Lower lobe of right lung (tissue), 2 donors: Measurements from ENCODE around the gene GOSR1. TPM values are rescaled to one million over a fixed set of nuclear protein-coding genes. Genes with fewer than 3 reads are reported as not detected.
"Not testable (repeated sequence)": the region's sequence is repeated elsewhere in the genome, so short reads cannot be mapped to it uniquely, and the experiment has no call there.

Experiments used
- ATAC-seq, 2 donors: fragments of 200-7000 bp; cut with Tn5 transposase; one replicate each; pipeline ENCODE4 v1.9.1; 2020 to 2022; ENCODE audit warnings: mild to moderate bottlenecking in 2 of 2, moderate library complexity in 2 of 2
- DNase-seq: peaks from one replicate; pipeline ENCODE4 v3.0.0-alpha.2; 2020
- H3K27ac ChIP-seq: fragments of 200-600 bp; one replicate; pipeline ENCODE4 v1.8.0; 2022
- H3K27me3 ChIP-seq: fragments of 200-600 bp; one replicate; pipeline ENCODE4 v1.8.0; 2022; ENCODE audit warnings: low read depth
- H3K36me3 ChIP-seq: fragments of 200-600 bp; one replicate; pipeline ENCODE4 v1.8.0; 2022; ENCODE audit warnings: mild to moderate bottlenecking
- H3K4me1 ChIP-seq: fragments of 200-600 bp; one replicate; pipeline ENCODE4 v1.8.0; 2022
- H3K4me3 ChIP-seq: fragments of 200-600 bp; one replicate; pipeline ENCODE4 v1.8.0; 2022; ENCODE audit warnings: mild to moderate bottlenecking
- H3K9me3 ChIP-seq: fragments of 200-600 bp; one replicate; pipeline ENCODE4 v1.8.0; 2022
- CTCF ChIP-seq: fragments of 200-600 bp; IDR thresholded peaks from one replicate; pipeline ENCODE4 v1.8.0; 2022; ENCODE audit warnings: antibody characterized with exemption, mild to moderate bottlenecking
- intact Hi-C: fragments of 100-400 bp; cut with DNase I; formaldehyde crosslinking; loops from one replicate; pipeline ENCODE4 v1.11.0; 2022
- total RNA-seq: library from RNA; stranded (reverse); fragmentation: NEBNext Ultra II Directional; extraction: Animal tissue kit (Norgen Biotek cat#: 25700); gene quantifications from one replicate; pipeline ENCODE4 v1.2.1, GENCODE V29; 2021
- donor health status: DM: no; HTN: yes; CAD: no; lungs with severe emphysema.

GOSR1 gene
- total RNA-seq, 1 donor from 2014 or later, result 50.9 TPM

DNA sequence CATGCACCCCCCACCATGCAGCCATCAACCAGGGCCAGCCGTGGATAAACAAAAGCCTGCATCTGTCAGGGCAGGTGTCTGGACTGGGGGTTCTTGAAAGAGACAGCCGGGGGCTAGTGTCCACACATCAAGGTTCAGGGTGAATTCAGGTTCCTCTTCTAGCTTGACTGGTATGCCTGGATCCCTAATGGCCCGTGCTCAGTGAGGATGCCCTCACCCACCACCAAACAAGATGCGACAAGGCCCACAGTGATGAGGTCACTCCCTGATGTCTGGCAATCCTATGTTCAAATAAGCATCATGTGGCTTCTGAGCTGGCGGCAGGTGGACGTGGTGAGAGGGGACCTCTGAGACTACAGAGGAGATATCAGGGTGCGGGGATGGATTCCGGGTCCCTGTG is 64.6 kb downstream of the GOSR1 start:
- DNase-seq (no peak), ATAC-seq (no peak)
- no peak overlapping the region for H3K27ac ChIP-seq
- no peak overlapping the region for H3K4me3 ChIP-seq
- no peaks in the 10 kb centered on the region for H3K9me3 ChIP-seq
- H3K27me3 ChIP-seq, result no peaks in the 10 kb centered on the region
- no peaks in the 10 kb centered on the region for H3K4me1 ChIP-seq
- no peaks in the 10 kb centered on the region for H3K36me3 ChIP-seq
- TF ChIP-seq CTCF, result no peak
- intact Hi-C loops, result no loop called here

GRCh38 chr17:30543456-30543855 is 66.2 kb downstream of the GOSR1 start:
- intact Hi-C loops, result no loop called here
- no peak for TF ChIP-seq CTCF
- DNase-seq, result no peak
- H3K9me3 ChIP-seq, result no peaks in the 10 kb centered on the region
- no peaks in the 10 kb centered on the region for H3K36me3 ChIP-seq
- H3K27me3 ChIP-seq, result no peaks in the 10 kb centered on the region
- no peaks in the 10 kb centered on the region for H3K4me1 ChIP-seq
- H3K4me3 ChIP-seq, result no peak overlapping the region
- ATAC-seq, result no peak
- H3K27ac ChIP-seq, result no peak overlapping the region

GRCh38 chr17:30545024-30545423 is 67.8 kb downstream of the GOSR1 start:
- DNase-seq, result no peak
- Histone ChIP-seq H3K9me3 (no peaks in the 10 kb centered on the region), H3K27ac (no peak overlapping the region), H3K27me3 (no peaks in the 10 kb centered on the region), H3K4me3 (no peak overlapping the region), H3K4me1 (no peaks in the 10 kb centered on the region), H3K36me3 (no peaks in the 10 kb centered on the region)
- no peak for TF ChIP-seq CTCF
- intact Hi-C loops, result no loop called here
- ATAC-seq, result no peak

GRCh38 chr17:30547778-30548573 is 70.8 kb downstream of the GOSR1 start:
- TF ChIP-seq CTCF, result no peak
- no peak overlapping the region for H3K4me3 ChIP-seq
- H3K27me3 ChIP-seq, result no peaks in the 10 kb centered on the region
- intact Hi-C loops, result no loop called here
- ATAC-seq (no peak), DNase-seq (peak; percentile 28)
- no peaks in the 10 kb centered on the region for H3K4me1 ChIP-seq
- no peaks in the 10 kb centered on the region for H3K36me3 ChIP-seq
- H3K9me3 ChIP-seq, result no peaks in the 10 kb centered on the region
- H3K27ac ChIP-seq, result no peak overlapping the region

GRCh38 chr17:30549181-30549580 is 72.0 kb downstream of the GOSR1 start:
- ATAC-seq, H3K36me3 ChIP-seq, H3K9me3 ChIP-seq, H3K4me1 ChIP-seq, DNase-seq, H3K4me3 ChIP-seq, H3K27me3 ChIP-seq, intact Hi-C loops, H3K27ac ChIP-seq: not testable (repeated sequence)

GRCh38 chr17:30549864-30550511 is 72.8 kb downstream of the GOSR1 start:
- Histone ChIP-seq H3K27ac (no peak overlapping the region), H3K27me3 (no peaks in the 10 kb centered on the region), H3K4me3 (no peak overlapping the region), H3K9me3 (no peaks in the 10 kb centered on the region), H3K36me3 (no peaks in the 10 kb centered on the region), H3K4me1 (no peaks in the 10 kb centered on the region)
- DNase-seq (no peak), ATAC-seq (no peak)
- intact Hi-C loops, result no loop called here
- TF ChIP-seq CTCF, result no peak
